ENCODE results near the gene ITGAD. TPM values are rescaled to one million over a fixed set of nuclear protein-coding genes. Genes with fewer than 3 reads are reported as not detected.
"Not testable (repeated sequence)": the region's sequence is repeated elsewhere in the genome, so short reads cannot be mapped to it uniquely, and the experiment has no call there.

Gene ITGAD
- total and polyA plus RNA-seq, 10 donors: 1.2 to 25.8 (median 17.2) TPM

GRCh38 chr16:31436221-31437045 is 43.3 kb downstream of the ITGAD start:
- Histone ChIP-seq H3K36me3 (no peaks in the 10 kb centered on the region), H3K9me3 (no peaks in the 10 kb centered on the region), H3K4me1 (peaks cover 0 to 11% (median 2%) of the 10 kb centered on the region in 6 donors), H3K4me3 (no peak overlapping the region), H3K27me3 (replicated peaks in 1 of 7) (no peaks in the 10 kb centered on the region), H3K27ac (no peak overlapping the region)
- TF ChIP-seq POLR2AphosphoS5 (IDR thresholded peaks at IDR 0.05): no peak
- no peak for TF ChIP-seq POLR2A (IDR thresholded peaks at IDR 0.05)
- no peak for TF ChIP-seq CTCF (IDR thresholded peaks at IDR 0.05 in 8 of 11, conservative IDR thresholded peaks at IDR 0.05 in 3 of 11)
- intact Hi-C loops (cut with DNase I; ENCODE audit: low total_unique reads): no loop called here
- WGBS, 5 donors: 89 to 97% (median 95%) methylated on average over 25 to 44 of the region's 44 CpGs
- no peak for DNase-seq

GRCh38 chr16:31438414-31438813 is 45.3 kb downstream of the ITGAD start:
- DNase-seq: no peak
- Histone ChIP-seq H3K4me3 (no peak overlapping the region), H3K9me3 (no peaks in the 10 kb centered on the region), H3K27me3 (replicated peaks in 1 of 7) (no peaks in the 10 kb centered on the region), H3K27ac (no peak overlapping the region), H3K4me1 (peaks cover 0 to 31% (median 13%) of the 10 kb centered on the region in 6 donors), H3K36me3 (no peaks in the 10 kb centered on the region)
- TF ChIP-seq CTCF (IDR thresholded peaks at IDR 0.05 in 8 of 11, conservative IDR thresholded peaks at IDR 0.05 in 3 of 11) (no peak), POLR2A (IDR thresholded peaks at IDR 0.05) (no peak), POLR2AphosphoS5 (IDR thresholded peaks at IDR 0.05) (no peak)
- intact Hi-C loops (cut with DNase I; ENCODE audit: low total_unique reads): no loop called here
- WGBS, 5 donors: 73 to 89% (median 80%) methylated on average over 2 of the region's 2 CpGs

GRCh38 chr16:31439023-31439422 is 45.9 kb downstream of the ITGAD start:
- H3K4me3 ChIP-seq; intact Hi-C loops (cut with DNase I; ENCODE audit: low total_unique reads); DNase-seq; H3K9me3 ChIP-seq; H3K27ac ChIP-seq; H3K27me3 ChIP-seq (replicated peaks in 1 of 7); H3K36me3 ChIP-seq: not testable (repeated sequence)
- WGBS, 5 donors: 39 to 58% (median 40%) methylated on average over 3 to 4 of the region's 4 CpGs
- peaks cover 0 to 31% (median 13%) of the 10 kb centered on the region in 6 donors for H3K4me1 ChIP-seq

GRCh38 chr16:31439519-31439918 is 46.4 kb downstream of the ITGAD start:
- Histone ChIP-seq H3K4me3 (no peak overlapping the region), H3K4me1 (peaks cover 0 to 31% (median 13%) of the 10 kb centered on the region in 6 donors), H3K36me3 (no peaks in the 10 kb centered on the region), H3K27me3 (replicated peaks in 1 of 7) (no peaks in the 10 kb centered on the region), H3K27ac (no peak overlapping the region), H3K9me3 (no peaks in the 10 kb centered on the region)
- intact Hi-C loops (cut with DNase I; ENCODE audit: low total_unique reads): no loop called here
- 83 to 89% (median 87%) methylated on average over 3 of the region's 3 CpGs for WGBS, 5 donors
- no peak for DNase-seq
- no peak for TF ChIP-seq POLR2AphosphoS5 (IDR thresholded peaks at IDR 0.05)

GRCh38 chr16:31440516-31441184 is 47.5 kb downstream of the ITGAD start:
- Histone ChIP-seq H3K9me3 (no peaks in the 10 kb centered on the region), H3K27me3 (replicated peaks in 1 of 7) (no peaks in the 10 kb centered on the region), H3K36me3 (no peaks in the 10 kb centered on the region), H3K27ac (no peak overlapping the region), H3K4me3 (no peak overlapping the region), H3K4me1 (peaks cover 0 to 31% (median 13%) of the 10 kb centered on the region in 6 donors)
- TF ChIP-seq POLR2A (IDR thresholded peaks at IDR 0.05) (no peak), CTCF (IDR thresholded peaks at IDR 0.05 in 8 of 11, conservative IDR thresholded peaks at IDR 0.05 in 3 of 11) (no peak), POLR2AphosphoS5 (IDR thresholded peaks at IDR 0.05) (no peak)
- DNase-seq: no peak
- intact Hi-C loops (cut with DNase I; ENCODE audit: low total_unique reads): loop anchor here (5.0 to 10.0 kb wide), 2 partner anchors 56 to 453 kb away; partner anchors contain the start of gene HSD3B7
- 70 to 90% (median 87%) methylated on average over 4 of the region's 4 CpGs for WGBS, 5 donors
